OCI-LY1 (cell line): ENCODE measurements around the gene CENPE.

Experiments used
- H2AFZ ChIP-seq: fragments of 200-600 bp; sonication (generic), shearing (Covaris generic); 2 replicates; pipeline ENCODE4 v1.6.0; 2014; ENCODE audit warnings: antibody characterized with exemption, mild to moderate bottlenecking, low read length
- H3F3A ChIP-seq: fragments of 200-600 bp; sonication (generic), shearing (Covaris generic); 2 replicates; pipeline ENCODE4 v1.6.0; 2014; ENCODE audit warnings: mild to moderate bottlenecking, antibody characterized with exemption, low read length, moderate library complexity; ENCODE audit not compliant: insufficient read depth
- H3K27ac ChIP-seq: fragments of 200-600 bp; sonication (generic); 2 replicates; pipeline ENCODE4 v1.5.1; 2014; ENCODE audit warnings: low read length, mixed run types, mild to moderate bottlenecking, low read depth; ENCODE audit not compliant: poor library complexity, severe bottlenecking
- H3K27me3 ChIP-seq: fragments of 200-600 bp; sonication (generic); 2 replicates; pipeline ENCODE4 v1.6.0; 2014; ENCODE audit warnings: antibody characterized with exemption, mild to moderate bottlenecking, low read length, moderate library complexity; ENCODE audit not compliant: insufficient read depth
- H3K36me3 ChIP-seq: fragments of 200-600 bp; sonication (generic); 2 replicates; pipeline ENCODE4 v1.6.1; 2014; ENCODE audit warnings: mild to moderate bottlenecking, antibody characterized with exemption, low read length, moderate library complexity, mixed read lengths; ENCODE audit not compliant: insufficient read depth
- H3K4me1 ChIP-seq: fragments of 200-600 bp; sonication (generic); 2 replicates; pipeline ENCODE4 v1.5.1; 2014; ENCODE audit warnings: mild to moderate bottlenecking, low read length, moderate library complexity; ENCODE audit not compliant: insufficient read depth, severe bottlenecking
- H3K4me2 ChIP-seq: fragments of 200-600 bp; sonication (generic), shearing (Covaris generic); 2 replicates; pipeline ENCODE4 v1.6.1; 2014; ENCODE audit warnings: low read length
- H3K4me3 ChIP-seq: fragments of 200-600 bp; sonication (generic); 2 replicates; pipeline ENCODE4 v1.5.1; 2014; ENCODE audit warnings: low read length, low read depth, mild to moderate bottlenecking, mixed read lengths; ENCODE audit not compliant: poor library complexity, severe bottlenecking
- H3K79me2 ChIP-seq: fragments of 200-600 bp; shearing (Covaris generic); 2 replicates; pipeline ENCODE4 v1.6.1; 2016; ENCODE audit warnings: mixed run types, low read length, mixed read lengths; ENCODE audit not compliant: insufficient read depth
- H3K9ac ChIP-seq: fragments of 200-600 bp; sonication (generic), shearing (Covaris generic); 2 replicates; pipeline ENCODE4 v1.6.1; 2014; ENCODE audit warnings: mild to moderate bottlenecking, low read length, mixed read lengths
- H3K9me2 ChIP-seq: fragments of 200-600 bp; sonication (generic), shearing (Covaris generic); 2 replicates; pipeline ENCODE4 v1.6.1; 2014; ENCODE audit warnings: low read depth, mild to moderate bottlenecking, low read length, mixed read lengths
- H3K9me3 ChIP-seq: fragments of 200-600 bp; shearing (Covaris generic); 2 replicates; pipeline ENCODE4 v1.6.1; 2014; ENCODE audit warnings: low read length, mixed read lengths
- H4K20me1 ChIP-seq: fragments of 200-600 bp; sonication (generic), shearing (Covaris generic); 2 replicates; pipeline ENCODE4 v1.6.0; 2016; ENCODE audit warnings: mild to moderate bottlenecking, low read length; ENCODE audit not compliant: insufficient read depth
- CTCF ChIP-seq: fragments of 200-600 bp; sonication (generic), shearing (Covaris generic); IDR thresholded peaks from 2 replicates; pipeline ENCODE4 v1.5.1; 2017; ENCODE audit warnings: mild to moderate bottlenecking, antibody characterized with exemption, low read length, moderate library complexity, mixed read lengths
- EZH2 ChIP-seq: fragments of 200-600 bp; sonication (generic), shearing (Covaris generic); IDR thresholded peaks from 2 replicates; pipeline ENCODE4 v1.8.0; 2017; ENCODE audit warnings: borderline replicate concordance, mixed run types, mild to moderate bottlenecking, antibody characterized with exemption, low read length, moderate library complexity, mixed read lengths

CENPE gene

GRCh38 chr4:103111598-103111997 lies 86.5 kb downstream of the CENPE start:
- H3K4me2 ChIP-seq, result no peak overlapping the region
- H3K27me3 ChIP-seq, result no peaks in the 10 kb centered on the region
- H3K79me2 ChIP-seq, result no peaks in the 10 kb centered on the region
- no peak overlapping the region for H3K27ac ChIP-seq
- H4K20me1 ChIP-seq, result no peaks in the 10 kb centered on the region
- no peak overlapping the region for H2AFZ ChIP-seq
- H3K9me3 ChIP-seq, result no peaks in the 10 kb centered on the region
- peaks cover 60% of the 10 kb centered on the region for H3K36me3 ChIP-seq
- no peak overlapping the region for H3K9ac ChIP-seq
- H3K4me3 ChIP-seq, result no peak overlapping the region
- TF ChIP-seq EZH2 (no peak), CTCF (no peak)
- H3K4me1 ChIP-seq, result no peaks in the 10 kb centered on the region
- H3K9me2 ChIP-seq, result no peaks in the 10 kb centered on the region
- H3F3A ChIP-seq, result no peaks in the 10 kb centered on the region

- no peak for TF ChIP-seq CTCF
- no peak for TF ChIP-seq EZH2
- H3K4me2 ChIP-seq, result no peak overlapping the region
- no peaks in the 10 kb centered on the region for H3F3A ChIP-seq
- no peaks in the 10 kb centered on the region for H3K9me2 ChIP-seq
- no peaks in the 10 kb centered on the region for H4K20me1 ChIP-seq
- no peaks in the 10 kb centered on the region for H3K9me3 ChIP-seq
- no peak overlapping the region for H2AFZ ChIP-seq
- no peak overlapping the region for H3K9ac ChIP-seq
- no peak overlapping the region for H3K4me3 ChIP-seq
- H3K4me1 ChIP-seq, result no peaks in the 10 kb centered on the region
- no peaks in the 10 kb centered on the region for H3K79me2 ChIP-seq
- H3K27me3 ChIP-seq, result no peaks in the 10 kb centered on the region
- peaks cover 56% of the 10 kb centered on the region for H3K36me3 ChIP-seq
- no peak overlapping the region for H3K27ac ChIP-seq
Measured at GRCh38 chr4:103108542-103108941, 89.6 kb downstream of the CENPE start.

- no peaks in the 10 kb centered on the region for H3K79me2 ChIP-seq
- no peak overlapping the region for H3K4me2 ChIP-seq
- no peaks in the 10 kb centered on the region for H3K9me3 ChIP-seq
- no peak overlapping the region for H2AFZ ChIP-seq
- no peaks in the 10 kb centered on the region for H3K27me3 ChIP-seq
- no peaks in the 10 kb centered on the region for H3K4me1 ChIP-seq
- no peaks in the 10 kb centered on the region for H3K9me2 ChIP-seq
- no peak overlapping the region for H3K4me3 ChIP-seq
- peaks cover 45% of the 10 kb centered on the region for H3K36me3 ChIP-seq
- TF ChIP-seq EZH2 (no peak), CTCF (no peak)
- no peak overlapping the region for H3K9ac ChIP-seq
- no peaks in the 10 kb centered on the region for H3F3A ChIP-seq
- no peak overlapping the region for H3K27ac ChIP-seq
- no peaks in the 10 kb centered on the region for H4K20me1 ChIP-seq
Measured at GRCh38 chr4:103105558-103106356, 92.4 kb downstream of the CENPE start.
